Measurements from ENCODE around the gene C19orf38. TPM values are rescaled to one million over a fixed set of nuclear protein-coding genes. Genes with fewer than 3 reads are reported as not detected.
A peak's percentile ranks its signal among the peaks of the same experiment; 100 is the strongest.

Gene C19orf38
- total and polyA plus RNA-seq, 9 of the 15 experiments (the other 6 are each of a cell fraction or from before 2014, with no cell fraction given): 0.14 to 0.18 TPM; not detected in 7

GRCh38 chr19:10896851-10897526 is 48.8 kb downstream of the C19orf38 start:
- H4K20me1 ChIP-seq (replicated peaks; ENCODE audit: control insufficient read depth, insufficient read depth, low read length): peaks cover 9% of the 10 kb centered on the region; the same call in 1 of the 2 replicates
- WGBS (ENCODE audit: insufficient coverage, low coverage, missing lambda C conversion rate): 71% methylated on average over 7 of the region's 7 CpGs
- H3K4me3 ChIP-seq: no peak overlapping the region
- no peak for FAIRE-seq
- no peak overlapping the region for H3K27ac ChIP-seq (ENCODE audit: extremely low read depth, low read depth, low read length)
- ATAC-seq: no peak
- H3K9ac ChIP-seq (ENCODE audit: insufficient read depth in 1 of 2, low read depth in 2 of 2, low read length in 2 of 2): peak overlapping the region in 1 of 2 experiments; percentile 18; a peak in 1 of 4 replicates
- peaks cover 6% of the 10 kb centered on the region; the same call in 1 of the 3 replicates for H3K36me3 ChIP-seq (ENCODE audit: control insufficient read depth, insufficient read depth, low read length)
- H2AFZ ChIP-seq (ENCODE audit: low read depth, low read length): no peak overlapping the region
- no peak for DNase-seq (ENCODE audit: extremely low read depth in 1 of 4, low spot score in 3 of 4)
- ChIA-PET POLR2A (interaction anchor here (1.2 to 1.7 kb wide), 2 partner anchors 8 to 10 kb away, joined by 3 to 6 read pairs; no protein-coding TSS in a partner anchor), CTCF (ENCODE audit: low intra/inter-chr PET ratio) (interaction anchor here (0.6 kb wide), 2 partner anchors 14 to 143 kb away, joined by 3 to 4 read pairs; no protein-coding TSS in a partner anchor)
- peaks cover 0 to 46% of the 10 kb centered on the region in 2 experiments; a peak in 2 of 5 replicates for H3K4me1 ChIP-seq (replicated peaks in 1 of 2; ENCODE audit: control insufficient read depth in 2 of 2, insufficient read depth in 2 of 2, low read length in 2 of 2)
- H3K4me2 ChIP-seq (ENCODE audit: insufficient read depth, low read length): no peak overlapping the region
- no peaks in the 10 kb centered on the region for H3K27me3 ChIP-seq (ENCODE audit: control insufficient read depth in 2 of 2, insufficient read depth in 2 of 2, low read length in 2 of 2)
- BruUV-seq (replicated peaks): no TSS peak
- H3K79me2 ChIP-seq (ENCODE audit: control insufficient read depth, insufficient read depth, low read length): peaks cover 59% of the 10 kb centered on the region
- H3K9me3 ChIP-seq (replicated peaks; ENCODE audit: control insufficient read depth, insufficient read depth, low read depth, low read length): no peaks in the 10 kb centered on the region
- H3K9me1 ChIP-seq (ENCODE audit: control insufficient read depth, insufficient read depth, low read length): no peaks in the 10 kb centered on the region
- in situ Hi-C loops (cut with MboI): no loop called here
- intact Hi-C loops (cut with micrococcal nuclease): no loop called here
- TF ChIP-seq ZSCAN32 (CRISPR knock-in tag; IDR thresholded peaks at IDR 0.05) (no peak), HDAC3 (IDR thresholded peaks at IDR 0.05; ENCODE audit: borderline replicate concordance, partially characterized antibody) (no peak), ZNF197 (CRISPR knock-in tag; IDR thresholded peaks at IDR 0.05; ENCODE audit: low read depth) (no peak), RBM14 (IDR thresholded peaks at IDR 0.05; ENCODE audit: borderline replicate concordance, insufficient read depth, low read depth, low read length) (no peak), BCOR (IDR thresholded peaks at IDR 0.05) (peak; percentile 94), NFATC3 (IDR thresholded peaks at IDR 0.05) (no peak), KDM1A (IDR thresholded peaks at IDR 0.05) (peak; percentile 60 to 71; a peak in 3 of 4 replicates)
- TF ChIP-seq, protein P1, sequence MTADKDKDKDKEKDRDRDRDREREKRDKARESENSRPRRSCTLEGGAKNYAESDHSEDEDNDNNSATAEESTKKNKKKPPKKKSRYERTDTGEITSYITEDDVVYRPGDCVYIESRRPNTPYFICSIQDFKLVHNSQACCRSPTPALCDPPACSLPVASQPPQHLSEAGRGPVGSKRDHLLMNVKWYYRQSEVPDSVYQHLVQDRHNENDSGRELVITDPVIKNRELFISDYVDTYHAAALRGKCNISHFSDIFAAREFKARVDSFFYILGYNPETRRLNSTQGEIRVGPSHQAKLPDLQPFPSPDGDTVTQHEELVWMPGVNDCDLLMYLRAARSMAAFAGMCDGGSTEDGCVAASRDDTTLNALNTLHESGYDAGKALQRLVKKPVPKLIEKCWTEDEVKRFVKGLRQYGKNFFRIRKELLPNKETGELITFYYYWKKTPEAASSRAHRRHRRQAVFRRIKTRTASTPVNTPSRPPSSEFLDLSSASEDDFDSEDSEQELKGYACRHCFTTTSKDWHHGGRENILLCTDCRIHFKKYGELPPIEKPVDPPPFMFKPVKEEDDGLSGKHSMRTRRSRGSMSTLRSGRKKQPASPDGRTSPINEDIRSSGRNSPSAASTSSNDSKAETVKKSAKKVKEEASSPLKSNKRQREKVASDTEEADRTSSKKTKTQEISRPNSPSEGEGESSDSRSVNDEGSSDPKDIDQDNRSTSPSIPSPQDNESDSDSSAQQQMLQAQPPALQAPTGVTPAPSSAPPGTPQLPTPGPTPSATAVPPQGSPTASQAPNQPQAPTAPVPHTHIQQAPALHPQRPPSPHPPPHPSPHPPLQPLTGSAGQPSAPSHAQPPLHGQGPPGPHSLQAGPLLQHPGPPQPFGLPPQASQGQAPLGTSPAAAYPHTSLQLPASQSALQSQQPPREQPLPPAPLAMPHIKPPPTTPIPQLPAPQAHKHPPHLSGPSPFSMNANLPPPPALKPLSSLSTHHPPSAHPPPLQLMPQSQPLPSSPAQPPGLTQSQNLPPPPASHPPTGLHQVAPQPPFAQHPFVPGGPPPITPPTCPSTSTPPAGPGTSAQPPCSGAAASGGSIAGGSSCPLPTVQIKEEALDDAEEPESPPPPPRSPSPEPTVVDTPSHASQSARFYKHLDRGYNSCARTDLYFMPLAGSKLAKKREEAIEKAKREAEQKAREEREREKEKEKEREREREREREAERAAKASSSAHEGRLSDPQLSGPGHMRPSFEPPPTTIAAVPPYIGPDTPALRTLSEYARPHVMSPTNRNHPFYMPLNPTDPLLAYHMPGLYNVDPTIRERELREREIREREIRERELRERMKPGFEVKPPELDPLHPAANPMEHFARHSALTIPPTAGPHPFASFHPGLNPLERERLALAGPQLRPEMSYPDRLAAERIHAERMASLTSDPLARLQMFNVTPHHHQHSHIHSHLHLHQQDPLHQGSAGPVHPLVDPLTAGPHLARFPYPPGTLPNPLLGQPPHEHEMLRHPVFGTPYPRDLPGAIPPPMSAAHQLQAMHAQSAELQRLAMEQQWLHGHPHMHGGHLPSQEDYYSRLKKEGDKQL (CRISPR knock-in tag; IDR thresholded peaks at IDR 0.05; ENCODE audit: borderline replicate concordance): no peak
- TF ChIP-seq, protein P2, sequence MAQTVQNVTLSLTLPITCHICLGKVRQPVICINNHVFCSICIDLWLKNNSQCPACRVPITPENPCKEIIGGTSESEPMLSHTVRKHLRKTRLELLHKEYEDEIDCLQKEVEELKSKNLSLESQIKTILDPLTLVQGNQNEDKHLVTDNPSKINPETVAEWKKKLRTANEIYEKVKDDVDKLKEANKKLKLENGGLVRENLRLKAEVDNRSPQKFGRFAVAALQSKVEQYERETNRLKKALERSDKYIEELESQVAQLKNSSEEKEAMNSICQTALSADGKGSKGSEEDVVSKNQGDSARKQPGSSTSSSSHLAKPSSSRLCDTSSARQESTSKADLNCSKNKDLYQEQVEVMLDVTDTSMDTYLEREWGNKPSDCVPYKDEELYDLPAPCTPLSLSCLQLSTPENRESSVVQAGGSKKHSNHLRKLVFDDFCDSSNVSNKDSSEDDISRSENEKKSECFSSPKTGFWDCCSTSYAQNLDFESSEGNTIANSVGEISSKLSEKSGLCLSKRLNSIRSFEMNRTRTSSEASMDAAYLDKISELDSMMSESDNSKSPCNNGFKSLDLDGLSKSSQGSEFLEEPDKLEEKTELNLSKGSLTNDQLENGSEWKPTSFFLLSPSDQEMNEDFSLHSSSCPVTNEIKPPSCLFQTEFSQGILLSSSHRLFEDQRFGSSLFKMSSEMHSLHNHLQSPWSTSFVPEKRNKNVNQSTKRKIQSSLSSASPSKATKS (CRISPR knock-in tag; IDR thresholded peaks at IDR 0.05): no peak
- TF ChIP-seq, protein P3, sequence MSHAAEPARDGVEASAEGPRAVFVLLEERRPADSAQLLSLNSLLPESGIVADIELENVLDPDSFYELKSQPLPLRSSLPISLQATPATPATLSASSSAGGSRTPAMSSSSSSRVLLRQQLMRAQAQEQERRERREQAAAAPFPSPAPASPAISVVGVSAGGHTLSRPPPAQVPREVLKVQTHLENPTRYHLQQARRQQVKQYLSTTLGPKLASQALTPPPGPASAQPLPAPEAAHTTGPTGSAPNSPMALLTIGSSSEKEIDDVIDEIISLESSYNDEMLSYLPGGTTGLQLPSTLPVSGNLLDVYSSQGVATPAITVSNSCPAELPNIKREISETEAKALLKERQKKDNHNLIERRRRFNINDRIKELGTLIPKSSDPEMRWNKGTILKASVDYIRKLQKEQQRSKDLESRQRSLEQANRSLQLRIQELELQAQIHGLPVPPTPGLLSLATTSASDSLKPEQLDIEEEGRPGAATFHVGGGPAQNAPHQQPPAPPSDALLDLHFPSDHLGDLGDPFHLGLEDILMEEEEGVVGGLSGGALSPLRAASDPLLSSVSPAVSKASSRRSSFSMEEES (CRISPR knock-in tag; IDR thresholded peaks at IDR 0.05): peak; percentile 76
- TF ChIP-seq, protein P4, sequence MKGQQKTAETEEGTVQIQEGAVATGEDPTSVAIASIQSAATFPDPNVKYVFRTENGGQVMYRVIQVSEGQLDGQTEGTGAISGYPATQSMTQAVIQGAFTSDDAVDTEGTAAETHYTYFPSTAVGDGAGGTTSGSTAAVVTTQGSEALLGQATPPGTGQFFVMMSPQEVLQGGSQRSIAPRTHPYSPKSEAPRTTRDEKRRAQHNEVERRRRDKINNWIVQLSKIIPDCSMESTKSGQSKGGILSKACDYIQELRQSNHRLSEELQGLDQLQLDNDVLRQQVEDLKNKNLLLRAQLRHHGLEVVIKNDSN (CRISPR knock-in tag; IDR thresholded peaks at IDR 0.05): 0 out of 2 replicates have a peak, but pooled peaks have one; percentile 12

All from K562 (cell line).